Stimulated activated CD8-positive, alpha-beta memory T cell treated with anti-CD3 and anti-CD28 coated beads, Interleukin-12 subunit alpha, Interleukin-12 subunit beta, amount 100 ng/mL, for 24 hours (primary cell): ENCODE results near the gene TEX53.

Experiments used
- DNase-seq: peaks from one replicate; pipeline ENCODE4 v3.0.0-alpha.2; 2020; ENCODE audit errors: extremely low read depth

TEX53 gene

GRCh38 chr9:114606597-114607207, 50.9 kb downstream of the TEX53 start:
- DNase-seq = no peak
